Amygdala (tissue), 56 donors: ENCODE results near the gene ALK.
A peak's percentile ranks its signal among the peaks of the same experiment; 100 is the strongest.

ENCODE experiments used
- DNase-seq, 56 donors: peaks; one replicate each; lab custom pipeline; 2025; lab: John Stamatoyannopoulos, UW

Gene ALK

DNA sequence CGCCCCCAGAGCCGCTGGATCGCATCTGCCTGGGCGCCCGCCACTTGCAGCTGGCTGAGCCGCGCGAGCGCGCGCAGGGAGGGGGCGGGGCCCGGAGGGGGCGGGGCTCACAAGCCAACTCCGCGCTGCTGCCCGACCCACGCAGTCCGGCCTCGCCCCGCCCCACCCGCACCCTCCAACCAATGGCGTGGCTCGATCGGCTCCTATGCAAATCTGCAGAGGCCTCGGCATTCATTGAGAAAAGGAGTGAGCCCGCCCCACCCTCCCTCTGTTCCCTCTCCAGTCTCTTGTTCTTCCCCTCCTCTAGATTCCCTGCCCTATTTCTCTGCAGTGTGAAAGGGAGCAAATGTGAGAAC lies at the start of gene ALK:
Gene ALK (minus strand): TSS at position 27 of the 356 bp plus-strand sequence. CDS start 927 bp downstream, outside the sequence.
- peak; percentile 9 to 94 (median 82) for DNase-seq

DNA sequence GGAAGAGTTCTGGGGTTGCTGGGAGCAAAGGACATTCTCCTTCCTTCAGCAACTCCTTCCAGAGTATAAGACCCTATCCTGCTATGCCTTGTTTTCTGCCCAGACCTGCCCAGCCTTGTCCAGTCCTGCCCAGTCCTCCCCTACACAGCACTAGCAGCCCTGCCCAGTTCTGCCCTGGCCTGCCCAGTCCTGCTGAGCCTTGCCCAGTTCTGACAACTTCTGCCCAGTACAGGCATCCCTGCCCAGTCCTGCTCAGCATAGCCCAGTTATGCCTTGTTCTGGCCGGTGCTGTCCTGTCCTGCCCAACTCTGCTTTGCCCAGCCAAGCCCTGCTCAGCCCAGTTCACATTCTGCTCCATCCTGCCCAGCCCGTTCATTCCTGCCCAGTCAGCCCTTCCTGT lies 44.9 kb upstream of the ALK start:
- DNase-seq, result no peak

GRCh38 chr2:29963972-29964570 lies 42.7 kb upstream of the ALK start:
- DNase-seq, result no peak

DNA sequence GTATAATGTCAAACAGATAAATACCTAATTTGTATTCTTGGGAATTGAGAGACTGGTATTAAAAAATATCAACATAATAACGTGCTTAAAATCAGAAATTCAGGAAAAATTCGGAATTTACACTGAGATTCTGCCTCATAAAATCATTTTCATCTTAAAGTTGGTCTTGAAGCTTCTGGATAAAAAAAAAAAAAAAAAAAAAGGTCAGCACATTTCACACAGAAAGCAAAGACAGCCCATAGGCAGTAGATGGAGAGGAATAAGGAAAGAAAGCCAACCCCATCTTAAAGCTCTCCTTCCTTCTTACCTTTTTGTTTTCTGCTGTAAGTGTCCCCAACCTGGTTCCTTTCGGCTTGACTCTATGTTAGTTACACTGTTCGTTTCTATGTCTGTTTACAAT lies 41.5 kb upstream of the ALK start:
- no peak for DNase-seq

DNA sequence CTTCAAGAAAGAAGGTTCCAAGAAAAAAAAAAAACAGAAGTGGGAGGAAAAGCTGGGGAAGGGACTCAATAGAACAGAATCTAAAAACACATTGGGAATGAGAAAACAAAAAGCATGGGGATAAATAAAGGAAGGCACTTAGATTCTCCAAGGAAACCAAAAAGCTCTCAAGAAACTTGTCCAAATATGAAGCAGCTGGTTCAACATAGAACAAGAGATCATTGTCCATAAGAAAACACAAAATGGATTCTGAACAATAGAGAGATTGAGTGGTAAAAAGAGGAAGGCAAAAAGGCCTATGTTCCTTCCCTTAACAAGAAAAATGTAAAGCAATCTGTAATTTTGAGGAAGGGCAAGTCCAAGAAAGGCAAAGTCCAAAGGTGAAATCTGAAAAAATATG lies 32.9 kb upstream of the ALK start:
- no peak for DNase-seq

- DNase-seq, result no peak
Observed at GRCh38 chr2:29952973-29953372, 31.6 kb upstream of the ALK start.

- DNase-seq, result no peak
Observed at GRCh38 chr2:29951576-29951975, 30.2 kb upstream of the ALK start.

DNA sequence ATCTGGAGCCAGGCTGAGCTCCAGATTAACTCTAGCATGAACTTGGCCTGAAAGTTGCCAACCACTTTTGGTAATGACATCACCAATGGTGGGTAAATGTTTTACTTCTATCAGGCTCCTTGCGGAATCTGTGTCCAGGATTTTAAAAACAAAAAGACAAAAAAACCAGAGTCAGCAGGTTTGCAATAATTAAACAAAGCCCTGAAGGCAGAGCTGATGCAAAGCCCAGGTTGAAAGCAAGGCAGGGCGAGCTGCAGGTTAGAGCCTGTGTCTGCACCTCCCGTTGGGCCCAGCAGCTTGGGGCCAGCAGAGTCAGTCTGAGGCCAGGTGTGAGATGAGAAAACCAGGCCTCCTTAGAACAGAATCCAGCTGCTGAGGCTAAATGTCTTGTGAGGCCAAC lies 29.1 kb upstream of the ALK start:
- DNase-seq, result no peak

DNA sequence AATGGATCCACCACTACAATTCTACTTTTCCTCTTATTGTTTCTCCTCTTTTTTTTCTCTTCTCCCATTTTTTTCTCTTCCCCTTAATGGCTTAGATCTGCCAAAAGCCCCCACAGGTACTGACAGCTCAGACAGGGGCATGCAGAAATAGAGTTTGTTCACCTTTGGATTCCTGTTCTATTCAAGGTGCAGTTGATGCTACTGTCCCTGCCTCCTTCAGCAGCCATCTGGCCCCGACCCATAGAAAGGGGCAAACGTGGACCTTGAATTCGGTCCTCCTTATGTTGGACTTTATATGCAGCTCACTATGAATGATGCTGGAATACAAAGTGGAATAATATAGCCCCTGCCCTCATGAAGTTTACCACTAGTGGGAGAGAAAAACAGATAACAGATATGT lies 27.7 kb upstream of the ALK start:
- no peak for DNase-seq

- no peak for DNase-seq
Observed at GRCh38 chr2:29946505-29946904, 25.1 kb upstream of the ALK start.

DNA sequence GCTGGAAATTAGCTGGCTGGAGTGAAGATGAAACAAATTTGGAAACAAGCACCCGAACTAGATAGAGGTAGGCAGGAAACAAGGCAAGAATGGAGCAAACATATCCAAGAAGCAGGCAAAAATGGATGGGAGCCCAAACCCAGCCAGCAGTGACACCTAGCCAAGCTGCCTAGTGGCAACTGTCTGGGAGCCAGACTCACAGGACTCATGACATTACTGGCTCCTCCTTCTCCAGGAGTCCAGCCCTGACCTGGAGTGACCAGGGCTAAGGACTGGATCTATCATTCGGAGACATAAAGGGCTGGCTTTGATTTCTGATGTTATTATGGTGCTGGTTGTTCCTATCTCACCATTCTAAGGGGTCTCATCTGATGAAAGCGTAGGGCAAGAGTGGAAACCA lies 21.3 kb upstream of the ALK start:
- no peak for DNase-seq

- DNase-seq, result peak in 3 of 56 donors; percentile 22 to 51 (median 35)
Observed at GRCh38 chr2:29940706-29941105, 19.3 kb upstream of the ALK start.

DNA sequence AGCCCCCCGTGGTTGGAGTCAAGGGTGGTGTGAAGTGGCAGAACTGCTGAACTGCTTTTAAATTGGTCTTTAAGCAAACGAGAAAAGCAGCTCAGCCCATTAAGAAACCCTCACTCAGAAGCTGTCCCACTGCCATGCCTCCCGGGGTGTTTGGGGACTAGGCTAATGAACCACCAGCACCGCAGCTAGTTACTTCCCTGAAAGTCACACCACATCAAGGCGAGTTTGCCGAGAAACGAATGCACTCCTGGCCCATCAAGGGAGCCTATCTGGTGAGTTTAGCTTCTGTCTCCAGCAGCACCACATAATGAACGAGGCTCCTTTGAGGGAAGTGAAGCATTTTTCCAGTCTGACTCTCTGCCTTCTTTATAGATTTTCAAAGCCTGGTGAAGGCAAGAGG lies 14.6 kb upstream of the ALK start:
- DNase-seq, result no peak

DNA sequence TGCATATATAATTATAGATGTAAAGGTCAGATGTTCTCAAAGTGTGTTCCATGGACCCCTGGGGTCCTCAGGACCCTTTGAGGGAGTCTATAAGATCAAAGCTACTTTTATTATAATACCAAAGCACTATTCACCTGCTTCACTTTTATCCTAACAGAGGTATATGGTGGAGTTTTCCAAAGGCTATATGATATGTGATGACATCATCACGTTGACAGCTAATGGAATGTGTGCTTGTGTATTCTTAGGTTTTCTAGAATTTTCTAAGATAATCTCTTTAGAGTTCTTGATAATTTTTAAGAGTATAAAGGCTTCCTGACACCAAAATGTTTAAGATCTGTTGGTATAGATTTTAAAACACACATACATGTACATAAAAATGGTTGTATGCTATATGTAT lies 10.4 kb upstream of the ALK start:
- no peak for DNase-seq

DNA sequence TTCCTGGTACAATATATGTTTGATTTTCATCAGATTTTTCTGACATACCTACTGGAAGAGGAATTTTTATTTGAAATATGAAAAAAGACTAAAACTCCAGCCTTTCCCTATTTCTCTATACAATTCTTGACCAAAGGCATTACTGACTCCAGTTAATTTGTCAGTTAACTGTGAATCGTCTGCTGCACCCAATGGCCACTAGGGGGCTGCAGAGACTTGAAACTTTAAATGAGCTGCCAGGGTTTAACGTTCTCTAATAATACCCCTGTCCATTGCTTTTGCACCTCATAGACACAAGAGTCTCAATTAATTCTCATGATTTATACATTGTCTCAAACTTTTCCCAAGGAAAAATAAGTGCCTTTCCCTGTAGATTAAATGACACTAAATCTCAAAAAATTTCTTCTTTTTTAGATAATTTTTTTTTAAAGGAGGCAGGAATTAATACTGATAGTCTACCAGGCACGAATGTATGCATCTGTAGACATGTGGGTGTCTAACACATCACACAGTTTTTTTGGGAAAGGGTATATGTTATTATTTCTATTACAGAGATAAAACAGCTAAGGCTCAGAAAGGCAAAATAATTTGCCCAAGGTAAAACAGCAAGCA lies 1.8 kb upstream of the ALK start:
- peak in 39 of 56 donors; percentile 2 to 82 (median 19) for DNase-seq

DNA sequence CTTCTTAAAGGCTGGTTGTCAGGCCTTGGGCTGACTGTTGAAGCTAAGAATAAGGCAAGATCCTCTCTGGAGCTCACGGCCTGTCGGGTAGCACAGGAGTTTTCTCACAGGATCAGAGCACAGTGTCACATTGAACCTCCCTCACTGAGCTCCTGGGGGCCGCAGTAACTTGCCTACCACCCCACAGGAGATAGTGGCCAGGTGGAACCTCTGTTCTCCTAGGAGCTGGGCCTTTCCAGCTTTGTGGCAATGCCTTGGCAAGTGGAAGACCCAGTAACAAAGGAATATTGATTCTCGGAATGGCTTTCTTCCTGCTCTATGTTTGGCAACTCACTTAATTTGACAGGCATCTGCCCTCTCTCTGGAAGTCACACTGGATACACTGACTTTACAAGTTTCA lies 1.2 kb upstream of the ALK start:
- no peak for DNase-seq

DNA sequence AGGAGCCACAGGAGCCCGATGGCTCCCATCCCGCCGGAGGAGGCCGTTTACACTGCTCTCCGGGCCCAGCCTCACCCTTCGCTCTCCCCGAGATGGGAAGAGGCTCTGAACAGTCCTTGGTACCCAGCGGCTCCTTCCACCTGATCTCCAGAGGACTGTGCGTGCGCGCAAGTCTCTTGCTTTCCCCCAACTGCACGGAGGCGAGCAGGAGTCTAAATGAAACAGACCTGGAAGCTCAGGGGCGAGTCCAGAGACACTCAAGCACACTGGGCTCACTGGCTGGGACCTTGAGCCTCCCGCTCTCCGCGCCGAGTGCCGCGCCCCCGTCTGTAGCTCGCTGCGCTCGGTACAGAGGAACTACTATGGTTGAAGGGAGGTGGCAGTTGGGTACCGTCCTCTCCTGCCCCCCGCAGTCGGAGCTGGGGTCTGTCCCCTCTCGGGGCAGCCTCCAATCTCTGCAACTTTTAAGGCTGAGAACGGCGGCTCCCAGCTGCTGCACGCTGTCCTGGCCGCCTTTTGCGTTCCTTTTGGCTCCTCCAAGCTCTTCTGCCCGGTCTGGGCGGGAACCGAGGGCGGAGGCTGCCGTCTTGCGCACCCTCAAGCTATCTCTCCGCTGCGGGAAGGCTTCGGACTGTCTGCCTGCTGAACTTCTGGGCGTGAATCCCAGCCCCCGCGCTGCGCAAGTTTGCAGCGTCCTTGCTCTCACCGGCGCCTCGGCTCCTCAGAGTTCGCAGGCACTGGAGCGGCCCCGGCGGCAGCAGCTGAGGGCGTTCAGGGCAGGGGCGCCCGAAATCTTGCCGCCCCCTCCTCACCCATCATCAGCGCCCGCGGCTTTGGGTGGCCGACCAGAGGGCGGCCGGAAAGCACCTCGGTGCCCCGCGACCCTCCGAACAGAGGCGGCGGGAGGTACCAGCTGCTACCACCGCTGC lies 491 bp downstream of the ALK start:
- DNase-seq, result peak in 8 of 56 donors; percentile 8 to 41 (median 25)

DNA sequence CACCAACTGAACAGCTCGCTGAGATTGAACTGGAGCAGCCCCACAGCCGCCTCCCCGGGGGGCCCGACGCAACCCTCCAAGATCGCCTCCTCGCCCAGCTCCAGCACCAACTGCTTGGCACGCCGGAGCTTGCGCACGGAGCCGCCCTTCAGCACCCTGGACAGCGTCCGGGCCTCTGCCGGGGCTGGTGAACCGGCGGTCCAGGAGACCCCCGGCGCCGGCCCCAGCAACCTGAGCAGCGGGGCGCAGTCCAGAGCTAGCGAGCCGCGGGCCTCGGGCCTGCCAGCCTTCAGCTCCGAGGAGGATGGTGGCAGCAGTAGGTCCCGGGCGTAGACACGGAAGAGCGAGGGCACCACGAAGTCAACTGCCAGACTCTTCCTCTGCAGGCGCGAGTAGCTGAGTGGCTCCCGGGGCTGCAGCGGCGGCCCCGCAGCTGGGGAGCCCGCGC lies 1.2 kb downstream of the ALK start:
- DNase-seq, result peak in 36 of 56 donors; percentile 4 to 62 (median 28)

- DNase-seq, result no peak
Observed at GRCh38 chr2:29918941-29919340, 2.4 kb downstream of the ALK start.

DNA sequence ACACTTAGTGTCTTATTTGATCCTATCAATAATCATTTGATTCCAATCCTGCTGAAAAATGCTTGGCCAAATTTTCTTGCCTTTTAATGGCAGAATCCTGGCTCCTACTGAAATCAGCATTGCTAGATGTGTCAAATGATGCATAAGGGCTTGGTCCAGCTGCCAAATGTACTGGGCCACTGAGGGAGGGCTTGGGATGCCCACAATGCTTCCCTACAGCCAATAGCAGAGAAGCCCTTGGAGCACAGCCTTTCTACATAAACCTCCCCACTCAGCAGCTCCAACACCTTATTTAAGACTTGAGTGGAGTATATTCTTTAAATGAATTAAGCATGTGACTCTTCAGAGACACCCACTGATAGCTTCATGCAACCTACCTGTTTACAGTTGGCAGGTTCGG lies 3.6 kb downstream of the ALK start:
- DNase-seq, result no peak

- no peak for DNase-seq
Observed at GRCh38 chr2:29916571-29916970, 4.8 kb downstream of the ALK start.

- DNase-seq, result no peak
Observed at GRCh38 chr2:29910960-29911359, 10.4 kb downstream of the ALK start.
